GM12878 (cell line): ENCODE results near the gene CHCHD1. TPM values are rescaled to one million over a fixed set of nuclear protein-coding genes. Genes with fewer than 3 reads are reported as not detected.

Experiments used
- ATAC-seq: fragments of 200-7000 bp; cut with Tn5 transposase; 3 replicates; pipeline ENCODE4 v1.9.1; 2020; ENCODE audit warnings: mild to moderate bottlenecking, moderate library complexity
- BruUV-seq: library from RNA; stranded (reverse); fragments of 400-500 nt; replicated peaks from 2 replicates; lab custom pipeline; 2021; lab: Mats Ljungman, UMichigan
- CTCF ChIA-PET: fragments of 300-600 bp; sonication (Branson Sonifier 250); formaldehyde crosslinking; extraction: SDS; loops from one replicate; lab custom pipeline; 2021; ENCODE audit warnings: inconsistent platforms; lab: Yijun Ruan, JAX
- POLR2A ChIA-PET: fragments of 350-600 bp; formaldehyde crosslinking; extraction: SDS; loops from one replicate; lab custom pipeline; 2021; ENCODE audit warnings: inconsistent platforms; lab: Charles Lee
- RAD21 ChIA-PET: fragments of 300-600 bp; sonication (Branson Sonifier 250); formaldehyde crosslinking; loops from one replicate; lab custom pipeline; 2023; ENCODE audit warnings: antibody characterized with exemption; ENCODE audit not compliant: unreplicated experiment; lab: Charles Lee
- SMC1A ChIA-PET: fragments of 300-600 bp; sonication (Branson Sonifier 250); formaldehyde crosslinking; loops from one replicate; lab custom pipeline; 2023; ENCODE audit not compliant: unreplicated experiment, uncharacterized antibody; lab: Charles Lee
- DNase-seq: peaks from one replicate; pipeline ENCODE4 v3.0.0-alpha.2; 2011; ENCODE audit warnings: low read depth, low spot score
- FAIRE-seq: peaks from 3 replicates; lab custom pipeline; 2011; peaks lifted over from hg19 to GRCh38; lab: Jason Lieb, UNC
- H2AFZ ChIP-seq: 2 replicates; pipeline ENCODE4 v1.6.0; 2011; ENCODE audit warnings: low read depth, low read length, control low read depth; ENCODE audit not compliant: control insufficient read depth
- H3K27ac ChIP-seq: 2 replicates; pipeline ENCODE4 v1.5.1; 2011; ENCODE audit warnings: control low read depth; ENCODE audit not compliant: control insufficient read depth, insufficient read depth
- H3K27me3 ChIP-seq, 2 experiments: replicated peaks in 1 of 2; 2 replicates each; pipeline versions ENCODE4 v1.6.0 to v1.6.1; 2011; ENCODE audit warnings: low read length in 1 of 2; ENCODE audit not compliant: control insufficient read depth in 2 of 2, insufficient read depth in 2 of 2
- H3K36me3 ChIP-seq, 2 experiments: 2 replicates each; pipeline ENCODE4 v1.5.1; 2011; ENCODE audit warnings: low read length in 1 of 2; ENCODE audit not compliant: control insufficient read depth in 2 of 2, insufficient read depth in 2 of 2
- H3K4me1 ChIP-seq: 2 replicates; pipeline ENCODE4 v1.6.1; 2011; ENCODE audit warnings: mild to moderate bottlenecking, low read length, moderate library complexity, mixed read lengths; ENCODE audit not compliant: control insufficient read depth, insufficient read depth
- H3K4me2 ChIP-seq: 2 replicates; pipeline ENCODE4 v1.6.0; 2011; ENCODE audit warnings: control low read depth; ENCODE audit not compliant: control insufficient read depth, insufficient read depth
- H3K4me3 ChIP-seq: fragments of 200-600 bp; sonication (generic); 2 replicates; pipeline ENCODE4 v1.5.1; 2016
- H3K79me2 ChIP-seq: 2 replicates; pipeline ENCODE4 v1.6.0; 2011; ENCODE audit warnings: low read length; ENCODE audit not compliant: control insufficient read depth, insufficient read depth
- H3K9ac ChIP-seq: 2 replicates; pipeline ENCODE4 v1.8.0; 2011; ENCODE audit warnings: low read length, control low read depth, mixed read lengths; ENCODE audit not compliant: control insufficient read depth, insufficient read depth
- H3K9me3 ChIP-seq: replicated peaks from 3 replicates; pipeline ENCODE4 v1.5.1; 2011; ENCODE audit warnings: mild to moderate bottlenecking, low read length; ENCODE audit not compliant: control insufficient read depth, insufficient read depth
- H4K20me1 ChIP-seq: 2 replicates; pipeline ENCODE4 v1.6.0; 2011; ENCODE audit not compliant: control insufficient read depth, insufficient read depth
- ATF7 ChIP-seq: fragments of 450-650 bp; IDR thresholded peaks from 2 replicates; pipeline ENCODE4 v1.6.1; 2016; ENCODE audit warnings: low read depth, mild to moderate bottlenecking
- BHLHE40 ChIP-seq, 2 experiments: fragments of 450-650 bp in 1 of 2; IDR thresholded peaks; 2 replicates each; pipeline ENCODE4 v1.6.1; 2011 to 2017; ENCODE audit warnings: low read depth in 2 of 2, borderline replicate concordance in 1 of 2, improper control_type of control experiment in 1 of 2, low read length in 1 of 2, mild to moderate bottlenecking in 1 of 2
- DPF2 ChIP-seq: fragments of 450-650 bp; IDR thresholded peaks from 2 replicates; pipeline ENCODE4 v1.6.1; 2017; ENCODE audit warnings: mild to moderate bottlenecking
- PML ChIP-seq: IDR thresholded peaks from 2 replicates; pipeline ENCODE4 v1.6.1; 2012; ENCODE audit warnings: low read length, inconsistent platforms
- POLR2A ChIP-seq: IDR thresholded peaks from 2 replicates; pipeline ENCODE4 v1.6.1; 2011; ENCODE audit warnings: low read depth, mild to moderate bottlenecking, low read length
- POLR2AphosphoS5 ChIP-seq: IDR thresholded peaks from 2 replicates; pipeline ENCODE4 v1.6.1; 2011; ENCODE audit warnings: mild to moderate bottlenecking, low read length, inconsistent platforms
- SMAD5 ChIP-seq: IDR thresholded peaks from 2 replicates; pipeline ENCODE4 v1.6.1; 2016; ENCODE audit warnings: antibody characterized with exemption, low read depth
- WGBS: methylation state at CpG from one replicate; pipeline ENCODE4 v1.1.6; 2016; ENCODE audit warnings: low lambda C conversion rate; ENCODE audit not compliant: insufficient replicate concordance, insufficient coverage; ENCODE audit errors: missing lambda C conversion rate; 5-methylcytosine and 5-hydroxymethylcytosine counted together
- in situ Hi-C: fragments of 300-500 bp; cut with MboI; formaldehyde crosslinking; loops from 9 replicates; pipeline ENCODE4 v1.14.3; 2018; ENCODE audit warnings: mixed read lengths
- intact Hi-C: fragments of 100-400 bp; cut with micrococcal nuclease; formaldehyde crosslinking; loops from one replicate; pipeline ENCODE4 v1.14.2; 2022; ENCODE audit not compliant: unreplicated experiment
- polyA plus RNA-seq, 11 experiments: library from polyadenylated mRNA; depleted of rRNA in 4 of 11; unstranded in 6 of 11; stranded (reverse) in 5 of 11; fragments of >200 nt; fragmentation: Nextera tagmentation in 4 of 11; fragmentation: Illumina TruSeq in 1 of 11; extraction: Ambion mirVana in 4 of 11; extraction: Trizol in 1 of 11; gene quantifications; 1 replicate in 1 of 11; 2 replicates in 10 of 11; pipeline versions ENCODE4 v1.2.1 to v1.2.3, GENCODE V29; 2011 to 2016; ENCODE audit warnings: inconsistent platforms in 2 of 11, missing spikeins in 2 of 11, low read depth in 1 of 11
- total RNA-seq, 4 experiments: library from RNA; depleted of rRNA in 3 of 4; stranded (reverse); fragments of >200 nt in 3 of 4; fragmentation: Illumina TruSeq in 1 of 4; extraction: Trizol in 1 of 4; gene quantifications; 2 replicates each; pipeline versions ENCODE4 v1.2.1 to v1.2.3, GENCODE V29; 2013 to 2021
- TF ChIP-seq, protein P1 (sequence below): fragments of 450-650 bp; IDR thresholded peaks from 2 replicates; pipeline ENCODE4 v1.6.1; 2018; ENCODE audit warnings: borderline replicate concordance, mild to moderate bottlenecking; ENCODE audit not compliant: partially characterized antibody

The CHCHD1 gene
- total and polyA plus RNA-seq, 10 of the 15 experiments (the other 5 are each of a cell fraction or from before 2014, with no cell fraction given): 35.0 to 132 (median 70.0) TPM

DNA sequence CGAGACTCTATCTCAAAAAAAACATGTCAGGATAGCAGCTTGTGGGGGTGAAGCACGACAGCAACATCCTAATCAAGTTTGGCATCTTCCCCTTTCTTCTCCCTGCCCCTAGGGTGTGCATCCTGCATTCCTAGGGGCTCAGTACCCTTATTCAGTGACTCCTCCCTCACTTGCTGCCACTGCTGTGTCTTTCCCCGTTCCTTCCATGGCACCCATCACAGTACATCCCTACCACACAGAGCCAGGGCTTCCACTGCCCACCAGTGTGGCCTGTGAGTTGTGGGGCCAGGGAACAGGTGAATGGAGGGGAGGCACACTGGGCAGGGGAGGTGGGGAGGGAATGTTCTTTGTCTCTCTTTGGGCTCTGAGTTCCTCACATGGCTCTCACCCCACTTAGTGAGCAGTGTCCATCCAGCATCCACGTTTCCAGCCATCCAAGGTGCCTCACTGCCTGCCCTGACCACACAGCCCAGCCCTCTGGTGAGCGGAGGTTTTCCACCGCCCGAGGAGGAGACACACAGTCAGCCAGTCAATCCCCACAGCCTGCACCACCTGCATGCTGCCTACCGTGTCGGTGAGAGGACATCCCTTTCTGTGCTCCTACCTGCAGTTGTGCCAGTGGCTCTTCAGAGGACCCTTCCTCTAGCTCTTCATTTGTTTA, 18.2 kb downstream of the CHCHD1 start:
- ChIA-PET POLR2A (interaction anchor here (1.9 kb wide), 1 partner anchor 10 kb away, joined by 7 read pairs; no protein-coding TSS in a partner anchor), RAD21 (no interaction called here), CTCF (no interaction called here), SMC1A (interaction anchor here (1.4 kb wide), 1 partner anchor 10 kb away, joined by 3 read pairs; no protein-coding TSS in a partner anchor)
- no peaks in the 10 kb centered on the region for H3K9me3 ChIP-seq
- no peak overlapping the region for H3K4me3 ChIP-seq
- peaks cover 23% of the 10 kb centered on the region for H3K4me1 ChIP-seq
- peaks cover 13 to 24% of the 10 kb centered on the region in 2 experiments for H3K36me3 ChIP-seq
- no peaks in the 10 kb centered on the region for H4K20me1 ChIP-seq
- H3K27ac ChIP-seq: no peak overlapping the region
- ATAC-seq (no peak), FAIRE-seq (no peak), DNase-seq (no peak)
- intact Hi-C loops (no loop called here), in situ Hi-C loops (no loop called here)
- WGBS: 76% methylated on average over 9 of the region's 9 CpGs
- no peak overlapping the region for H3K4me2 ChIP-seq
- no peak overlapping the region for H2AFZ ChIP-seq
- H3K9ac ChIP-seq: no peak overlapping the region
- no TSS peak for BruUV-seq
- H3K79me2 ChIP-seq: no peaks in the 10 kb centered on the region; the same call in 1 of the 2 replicates
- H3K27me3 ChIP-seq: no peaks in the 10 kb centered on the region
- TF ChIP-seq BHLHE40 (IDR thresholded peaks at IDR 0.05; ENCODE audit: borderline replicate concordance in 1 of 2, low read depth in 2 of 2, low read length in 1 of 2): no peak
- TF ChIP-seq ATF7: no peak
- peak; percentile 43; the same call in 1 of the 2 replicates for TF ChIP-seq POLR2AphosphoS5
- TF ChIP-seq SMAD5: peak; percentile 17; the same call in 1 of the 2 replicates
- TF ChIP-seq POLR2A: peak; percentile 77
- TF ChIP-seq PML: 0 out of 2 replicates have a peak, but pooled peaks have one; percentile 23
- no peak for TF ChIP-seq DPF2
- TF ChIP-seq, protein P1, sequence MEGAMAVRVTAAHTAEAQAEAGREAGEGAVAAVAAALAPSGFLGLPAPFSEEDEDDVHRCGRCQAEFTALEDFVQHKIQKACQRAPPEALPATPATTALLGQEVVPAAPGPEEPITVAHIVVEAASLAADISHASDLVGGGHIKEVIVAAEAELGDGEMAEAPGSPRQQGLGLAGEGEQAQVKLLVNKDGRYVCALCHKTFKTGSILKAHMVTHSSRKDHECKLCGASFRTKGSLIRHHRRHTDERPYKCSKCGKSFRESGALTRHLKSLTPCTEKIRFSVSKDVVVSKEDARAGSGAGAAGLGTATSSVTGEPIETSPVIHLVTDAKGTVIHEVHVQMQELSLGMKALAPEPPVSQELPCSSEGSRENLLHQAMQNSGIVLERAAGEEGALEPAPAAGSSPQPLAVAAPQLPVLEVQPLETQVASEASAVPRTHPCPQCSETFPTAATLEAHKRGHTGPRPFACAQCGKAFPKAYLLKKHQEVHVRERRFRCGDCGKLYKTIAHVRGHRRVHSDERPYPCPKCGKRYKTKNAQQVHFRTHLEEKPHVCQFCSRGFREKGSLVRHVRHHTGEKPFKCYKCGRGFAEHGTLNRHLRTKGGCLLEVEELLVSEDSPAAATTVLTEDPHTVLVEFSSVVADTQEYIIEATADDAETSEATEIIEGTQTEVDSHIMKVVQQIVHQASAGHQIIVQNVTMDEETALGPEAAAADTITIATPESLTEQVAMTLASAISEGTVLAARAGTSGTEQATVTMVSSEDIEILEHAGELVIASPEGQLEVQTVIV: no peak
